HepG2 (cell line): Measurements from ENCODE around the gene CCNI2.

Source experiments
- BORCS8-MEF2B ChIP-seq: sonication (generic); formaldehyde crosslinking; IDR thresholded peaks from 2 replicates; pipeline ENCODE4 v1.8.0; 2022; ENCODE audit warnings: mild to moderate bottlenecking, missing genetic modification reagents
- CBX2 ChIP-seq, 2 experiments: fragments of 200-600 bp in 1 of 2; sonication (generic); formaldehyde crosslinking in 1 of 2; IDR thresholded peaks; 2 replicates each; pipeline versions ENCODE4 v1.7.0 to v1.8.1; 2018 to 2022; ENCODE audit warnings: low read depth in 2 of 2, low read length in 1 of 2, mild to moderate bottlenecking in 1 of 2, missing genetic modification reagents in 1 of 2
- CHD4 ChIP-seq: fragments of 200-600 bp; sonication (generic); IDR thresholded peaks from 2 replicates; pipeline ENCODE4 v1.7.0; 2017; ENCODE audit warnings: mild to moderate bottlenecking, low read length, borderline replicate concordance
- CTCF ChIP-seq: sonication (generic); formaldehyde crosslinking; IDR thresholded peaks from 2 replicates; pipeline ENCODE4 v1.5.0; 2020; ENCODE audit warnings: mild to moderate bottlenecking, missing genetic modification reagents, moderate library complexity
- NFE2L2 ChIP-seq: fragments of 150-350 bp; IDR thresholded peaks from 2 replicates; pipeline ENCODE4 v1.6.1; 2014; ENCODE audit warnings: low read length
- POLR2A ChIP-seq, 2 experiments: IDR thresholded peaks; 2 replicates each; pipeline ENCODE4 v1.6.1; 2011; ENCODE audit warnings: low read depth in 2 of 2, low read length in 2 of 2, mild to moderate bottlenecking in 1 of 2, moderate library complexity in 1 of 2; ENCODE audit not compliant: insufficient read depth in 1 of 2
- TOE1 ChIP-seq: sonication (generic); formaldehyde crosslinking; IDR thresholded peaks from 2 replicates; pipeline ENCODE4 v1.4.0; 2020; ENCODE audit warnings: mild to moderate bottlenecking, missing genetic modification reagents

DNA sequence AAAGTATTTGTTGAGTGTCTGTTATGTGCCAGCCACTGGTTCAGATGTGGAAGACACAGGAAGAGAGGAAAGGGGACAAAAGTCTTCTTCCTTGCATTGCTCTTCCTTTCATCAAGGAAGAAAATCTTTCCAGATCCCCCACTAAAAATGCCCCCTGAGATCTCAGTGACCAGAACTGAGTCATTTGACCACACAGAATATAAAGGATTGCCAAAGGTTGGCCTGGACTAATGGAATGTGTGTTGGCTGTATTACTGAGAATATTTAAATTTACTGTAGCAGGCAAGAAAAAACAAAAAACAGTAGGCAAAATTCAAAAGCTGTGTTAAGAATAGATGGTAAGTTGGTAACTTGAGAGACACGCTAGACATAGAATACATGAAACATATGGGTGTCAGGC is 39.9 kb downstream of the CCNI2 start:
- TF ChIP-seq CBX2 (IDR thresholded peaks at IDR 0.05; ENCODE audit: low read depth, low read length) (no peak), CBX2 (CRISPR knock-in tag; IDR thresholded peaks at IDR 0.05; ENCODE audit: low read depth) (no peak), CTCF (CRISPR knock-in tag) (no peak), CHD4 (no peak), NFE2L2 (no peak), BORCS8-MEF2B (CRISPR knock-in tag) (no peak), TOE1 (CRISPR knock-in tag) (no peak), POLR2A (IDR thresholded peaks at IDR 0.05; ENCODE audit: insufficient read depth in 1 of 2, low read depth in 2 of 2, low read length in 2 of 2) (no peak)
